OCI-LY3 (cell line): ENCODE measurements around the gene GRIK5.
A peak's percentile ranks its signal among the peaks of the same experiment; 100 is the strongest.
"Not testable (repeated sequence)": the region's sequence is repeated elsewhere in the genome, so short reads cannot be mapped to it uniquely, and the experiment has no call there.

Experiments used
- H2AFZ ChIP-seq: fragments of 200-600, 300-600 bp; shearing (Covaris generic); 2 replicates; pipeline ENCODE4 v1.6.0; 2014; ENCODE audit warnings: antibody characterized with exemption, low read depth, low read length
- H3K27ac ChIP-seq: fragments of 200-600, 300-600 bp; sonication (generic); 2 replicates; pipeline ENCODE4 v1.5.1; 2014; ENCODE audit warnings: mild to moderate bottlenecking, low read length, moderate library complexity, mixed read lengths
- H3K27me3 ChIP-seq: fragments of 200-600, 300-600 bp; sonication (generic); 2 replicates; pipeline ENCODE4 v1.6.1; 2014; ENCODE audit warnings: low read depth, low read length, mixed read lengths
- H3K36me3 ChIP-seq: fragments of 200-600, 300-600 bp; sonication (generic); replicated peaks from 2 replicates; pipeline ENCODE3; 2014; ENCODE audit warnings: low read depth, low read length, mixed read lengths
- H3K4me1 ChIP-seq: fragments of 300-600, 200-600 bp; sonication (generic); 2 replicates; pipeline ENCODE4 v1.6.1; 2014; ENCODE audit warnings: low read length, mixed read lengths
- H3K4me2 ChIP-seq: fragments of 200-600, 300-600 bp; sonication (generic); 2 replicates; pipeline ENCODE4 v1.6.1; 2014; ENCODE audit warnings: low read length, mixed read lengths
- H3K4me3 ChIP-seq: fragments of 300-600, 200-600 bp; sonication (generic); 2 replicates; pipeline ENCODE4 v1.5.1; 2014; ENCODE audit warnings: antibody characterized with exemption, mild to moderate bottlenecking, low read length, moderate library complexity
- H3K79me2 ChIP-seq: fragments of 300-600, 200-600 bp; shearing (Covaris generic); 2 replicates; pipeline ENCODE4 v1.6.1; 2014; ENCODE audit warnings: mild to moderate bottlenecking, low read length, mixed read lengths
- H3K9ac ChIP-seq: fragments of 300-600, 200-600 bp; shearing (Covaris generic); 2 replicates; pipeline ENCODE4 v1.6.0; 2014; ENCODE audit warnings: mild to moderate bottlenecking, low read length, moderate library complexity
- H3K9me3 ChIP-seq: fragments of 200-600, 300-600 bp; shearing (Covaris generic); 2 replicates; pipeline ENCODE4 v1.6.1; 2014; ENCODE audit warnings: low read length, mixed read lengths; ENCODE audit not compliant: insufficient read depth
- H4K20me1 ChIP-seq: fragments of 200-600, 300-600 bp; sonication (generic); 2 replicates; pipeline ENCODE4 v1.6.1; 2016; ENCODE audit warnings: low read length, mixed read lengths; ENCODE audit not compliant: insufficient read depth
- EZH2phosphoT487 ChIP-seq: fragments of 200-600 bp; shearing (Covaris generic); IDR thresholded peaks from 2 replicates; pipeline ENCODE4 v1.6.1; 2018; ENCODE audit warnings: antibody characterized with exemption, mixed run types, low read depth
- TF ChIP-seq, protein P1 (sequence below): fragments of 200-600, 300-600 bp; sonication (generic); IDR thresholded peaks from 2 replicates; pipeline ENCODE4 v1.5.1; 2014; ENCODE audit warnings: antibody characterized with exemption, low read length, low read depth

GRIK5 gene

DNA sequence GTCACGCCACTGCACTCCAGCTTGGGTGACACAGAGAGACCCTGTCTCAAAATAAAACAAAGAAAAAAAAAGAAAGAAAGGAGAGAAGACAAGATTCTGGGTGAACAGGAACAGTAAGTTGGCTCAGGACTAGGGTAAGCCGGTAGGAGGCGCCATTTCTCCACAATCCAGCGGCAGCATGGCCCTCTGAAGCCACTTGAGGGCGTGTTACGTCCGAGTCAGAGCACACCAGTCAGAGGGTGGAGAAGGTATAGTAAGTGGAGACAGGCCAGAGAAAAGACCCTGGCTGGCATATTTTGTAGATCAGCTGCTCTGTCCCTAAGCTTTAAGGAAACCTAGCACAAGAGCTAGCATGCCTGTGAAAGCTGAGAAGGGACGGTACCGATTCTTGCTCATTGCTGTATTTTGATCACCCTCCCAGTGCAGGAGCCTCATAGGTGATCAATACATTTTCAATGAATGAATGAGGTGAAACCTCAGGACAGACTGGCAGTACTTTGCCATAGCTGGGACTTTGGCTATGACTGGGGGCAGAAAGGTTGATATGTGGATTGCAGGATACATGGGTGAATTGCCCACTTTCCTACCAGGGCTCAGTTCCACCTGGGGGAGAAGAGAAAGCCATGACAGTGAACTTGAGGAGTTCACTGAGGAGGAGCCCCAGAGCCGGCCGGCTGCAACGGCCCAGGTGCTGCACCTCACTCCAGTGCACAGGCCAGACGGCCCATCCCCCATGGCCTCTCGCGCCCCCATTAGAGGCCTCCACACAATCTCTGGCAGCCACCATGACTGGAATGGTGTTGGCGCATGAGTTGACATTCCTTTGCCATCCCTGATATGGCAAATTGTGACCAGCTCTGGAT, 38.8 kb upstream of the GRIK5 start:
- Histone ChIP-seq H3K27ac (peak overlapping the region; percentile 86), H2AFZ (no peak overlapping the region), H3K79me2 (peaks cover 72% of the 10 kb centered on the region), H3K36me3 (peaks cover 78% of the 10 kb centered on the region), H3K9ac (peak overlapping the region; percentile 46), H3K4me2 (peak overlapping the region; percentile 42), H3K4me1 (peaks cover 69% of the 10 kb centered on the region), H3K9me3 (no peaks in the 10 kb centered on the region), H3K4me3 (peak overlapping the region; percentile 11; the same call in 1 of the 2 replicates), H3K27me3 (no peaks in the 10 kb centered on the region), H4K20me1 (peaks cover 32% of the 10 kb centered on the region)
- no peak for TF ChIP-seq EZH2phosphoT487
- TF ChIP-seq, protein P1, sequence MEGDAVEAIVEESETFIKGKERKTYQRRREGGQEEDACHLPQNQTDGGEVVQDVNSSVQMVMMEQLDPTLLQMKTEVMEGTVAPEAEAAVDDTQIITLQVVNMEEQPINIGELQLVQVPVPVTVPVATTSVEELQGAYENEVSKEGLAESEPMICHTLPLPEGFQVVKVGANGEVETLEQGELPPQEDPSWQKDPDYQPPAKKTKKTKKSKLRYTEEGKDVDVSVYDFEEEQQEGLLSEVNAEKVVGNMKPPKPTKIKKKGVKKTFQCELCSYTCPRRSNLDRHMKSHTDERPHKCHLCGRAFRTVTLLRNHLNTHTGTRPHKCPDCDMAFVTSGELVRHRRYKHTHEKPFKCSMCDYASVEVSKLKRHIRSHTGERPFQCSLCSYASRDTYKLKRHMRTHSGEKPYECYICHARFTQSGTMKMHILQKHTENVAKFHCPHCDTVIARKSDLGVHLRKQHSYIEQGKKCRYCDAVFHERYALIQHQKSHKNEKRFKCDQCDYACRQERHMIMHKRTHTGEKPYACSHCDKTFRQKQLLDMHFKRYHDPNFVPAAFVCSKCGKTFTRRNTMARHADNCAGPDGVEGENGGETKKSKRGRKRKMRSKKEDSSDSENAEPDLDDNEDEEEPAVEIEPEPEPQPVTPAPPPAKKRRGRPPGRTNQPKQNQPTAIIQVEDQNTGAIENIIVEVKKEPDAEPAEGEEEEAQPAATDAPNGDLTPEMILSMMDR: peak; percentile 100

DNA sequence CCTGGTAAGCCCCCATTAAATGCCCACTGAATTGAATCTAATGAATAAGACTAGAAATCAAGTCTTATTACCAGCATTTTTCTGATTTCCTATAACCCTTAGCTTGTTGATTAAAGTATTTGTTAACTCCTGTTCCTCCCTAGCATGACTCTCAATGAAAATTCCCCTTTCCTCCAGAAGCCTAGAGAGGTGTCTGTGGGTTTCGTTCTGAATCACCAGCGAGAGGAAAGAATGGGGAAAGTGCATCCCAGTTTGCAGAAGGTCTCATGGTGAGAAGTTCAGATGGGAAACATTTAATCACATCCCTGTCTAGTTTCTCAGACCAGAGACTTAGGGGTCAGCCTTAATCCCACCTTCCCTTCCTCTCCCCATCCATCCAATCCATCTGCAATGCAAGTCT, 35.4 kb upstream of the GRIK5 start:
- Histone ChIP-seq H3K27ac (no peak overlapping the region), H3K27me3 (no peaks in the 10 kb centered on the region), H3K36me3 (peaks cover 70% of the 10 kb centered on the region), H3K4me3 (no peak overlapping the region), H3K79me2 (peaks cover 62% of the 10 kb centered on the region), H3K4me1 (peaks cover 39% of the 10 kb centered on the region), H3K9me3 (no peaks in the 10 kb centered on the region), H2AFZ (no peak overlapping the region), H3K9ac (no peak overlapping the region), H3K4me2 (no peak overlapping the region), H4K20me1 (peaks cover 51% of the 10 kb centered on the region)
- no peak for TF ChIP-seq EZH2phosphoT487
- TF ChIP-seq, protein P1: no peak

DNA sequence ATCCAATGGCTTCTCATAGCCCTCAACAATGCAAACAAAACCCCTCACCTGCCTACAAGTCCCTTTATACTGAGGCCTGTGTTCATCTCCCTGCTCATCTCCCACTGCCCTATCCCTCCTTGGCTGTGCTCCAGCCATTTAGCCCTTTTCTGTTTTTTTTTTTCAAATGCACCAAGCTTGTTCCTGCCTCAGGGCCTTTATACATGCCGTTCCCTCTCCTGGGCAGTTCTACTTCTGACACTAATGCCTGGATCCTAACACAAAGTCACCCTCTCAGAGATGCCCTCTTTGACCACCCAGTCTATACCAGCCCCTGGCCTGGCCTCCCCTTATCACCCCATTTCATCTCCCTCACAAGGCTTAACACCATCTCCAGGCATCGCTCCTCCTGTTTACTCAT, 32.9 kb upstream of the GRIK5 start:
- Histone ChIP-seq H3K9me3 (no peaks in the 10 kb centered on the region), H3K4me2 (no peak overlapping the region), H3K27me3 (no peaks in the 10 kb centered on the region), H3K79me2 (peaks cover 54% of the 10 kb centered on the region), H4K20me1 (peaks cover 57% of the 10 kb centered on the region), H3K4me1 (peaks cover 15% of the 10 kb centered on the region), H3K36me3 (peaks cover 74% of the 10 kb centered on the region), H3K4me3 (no peak overlapping the region), H3K27ac (no peak overlapping the region), H3K9ac (no peak overlapping the region), H2AFZ (no peak overlapping the region)
- TF ChIP-seq, protein P1: no peak
- TF ChIP-seq EZH2phosphoT487: no peak

DNA sequence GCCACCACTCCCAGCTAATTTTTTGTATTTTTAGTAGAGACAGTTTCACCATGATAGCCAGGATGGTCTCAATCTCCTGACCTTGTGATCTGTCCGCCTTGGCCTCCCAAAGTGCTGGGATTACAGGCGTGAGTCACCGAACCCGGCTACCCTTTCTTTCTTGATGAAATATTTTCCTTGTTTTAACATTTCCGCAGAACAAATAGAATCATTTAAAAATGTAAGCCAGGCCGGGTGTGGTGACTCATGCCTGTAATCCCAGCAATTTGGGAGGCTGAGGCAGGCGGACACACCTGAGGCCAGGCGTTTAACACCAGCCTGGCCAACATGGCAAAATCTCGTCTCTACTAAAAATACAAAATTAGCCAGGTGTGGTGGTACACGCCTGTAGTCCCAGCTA, 30.2 kb upstream of the GRIK5 start:
- Histone ChIP-seq H4K20me1 (peaks cover 51% of the 10 kb centered on the region), H3K36me3 (peaks cover 81% of the 10 kb centered on the region), H3K79me2 (peaks cover 37% of the 10 kb centered on the region)
- H3K4me2 ChIP-seq, H3K27ac ChIP-seq, H3K4me1 ChIP-seq, H2AFZ ChIP-seq, H3K4me3 ChIP-seq, H3K27me3 ChIP-seq, H3K9me3 ChIP-seq, H3K9ac ChIP-seq: not testable (repeated sequence)
